MV-4-11 (cell line): ENCODE results near the gene UBLCP1.
"Not testable (repeated sequence)": the region's sequence is repeated elsewhere in the genome, so short reads cannot be mapped to it uniquely, and the experiment has no call there.

ENCODE experiments used
- DNase-seq: peaks from one replicate; lab custom pipeline; 2025; lab: John Stamatoyannopoulos, UW

UBLCP1 gene

DNA sequence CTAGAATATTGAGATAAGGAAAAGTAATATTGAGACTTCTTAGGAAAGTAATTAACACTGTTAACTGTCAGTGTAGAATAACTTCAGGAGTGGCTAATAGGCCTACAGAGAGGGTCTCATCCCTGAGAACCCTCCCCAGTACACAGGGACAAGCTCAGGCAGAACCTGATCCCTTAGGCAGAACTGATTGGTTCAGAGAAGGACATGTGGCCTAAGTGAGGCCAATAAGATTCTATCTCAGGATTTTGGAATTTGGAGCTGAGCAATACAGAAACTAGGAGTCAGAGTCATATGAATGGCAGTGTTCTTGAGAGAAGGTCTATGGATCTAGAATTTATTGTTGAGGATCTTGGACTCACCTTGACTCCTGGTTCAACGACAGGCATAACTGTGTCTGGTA lies 10.9 kb upstream of the UBLCP1 start:
- no peak for DNase-seq

DNA sequence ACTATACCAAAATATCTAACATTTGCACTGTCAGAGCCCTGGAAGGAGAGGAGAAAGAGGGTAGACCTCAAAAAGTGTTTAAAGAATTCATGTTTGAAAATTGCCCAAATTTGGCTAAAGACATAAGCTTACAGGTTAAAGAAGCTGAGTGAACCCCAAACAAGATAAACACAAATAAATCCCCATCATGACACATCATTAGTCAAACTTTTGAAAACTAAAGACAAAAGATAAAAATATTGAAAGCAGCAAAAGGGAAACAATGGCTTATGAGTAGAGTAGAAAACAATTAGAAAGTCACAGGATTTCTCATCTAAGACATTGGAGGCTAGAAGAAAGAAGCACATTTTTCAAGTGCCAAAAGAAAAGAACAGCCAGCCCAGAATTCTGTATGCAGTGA lies 6.1 kb upstream of the UBLCP1 start:
- no peak for DNase-seq

- no peak for DNase-seq
Measured at GRCh38 chr5:159257629-159258283, 5.3 kb upstream of the UBLCP1 start.

- DNase-seq, result no peak
Measured at GRCh38 chr5:159258361-159258760, 4.7 kb upstream of the UBLCP1 start.

DNA sequence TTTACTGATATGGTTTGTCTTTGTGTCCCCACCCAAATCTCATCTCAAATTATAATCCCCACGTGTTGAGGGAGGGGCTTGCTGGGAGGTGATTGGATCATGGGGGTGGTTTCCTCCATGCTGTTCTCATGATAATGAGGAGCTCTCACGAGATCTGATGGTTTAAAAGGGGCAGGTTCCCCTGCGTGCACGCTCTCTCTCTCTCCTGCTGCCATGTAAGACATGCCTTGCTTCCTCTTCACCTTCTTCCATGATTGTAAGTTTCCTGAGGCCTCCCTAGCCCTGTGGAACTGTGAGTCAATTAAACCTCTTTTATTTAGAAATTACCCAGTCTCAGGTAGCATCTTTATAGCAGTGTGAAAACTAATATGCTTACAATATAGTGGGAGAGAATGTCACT lies 2.9 kb upstream of the UBLCP1 start:
- DNase-seq, result not testable (repeated sequence)

- DNase-seq, result no peak
Measured at GRCh38 chr5:159262472-159262858, 625 bp upstream of the UBLCP1 start.

DNA sequence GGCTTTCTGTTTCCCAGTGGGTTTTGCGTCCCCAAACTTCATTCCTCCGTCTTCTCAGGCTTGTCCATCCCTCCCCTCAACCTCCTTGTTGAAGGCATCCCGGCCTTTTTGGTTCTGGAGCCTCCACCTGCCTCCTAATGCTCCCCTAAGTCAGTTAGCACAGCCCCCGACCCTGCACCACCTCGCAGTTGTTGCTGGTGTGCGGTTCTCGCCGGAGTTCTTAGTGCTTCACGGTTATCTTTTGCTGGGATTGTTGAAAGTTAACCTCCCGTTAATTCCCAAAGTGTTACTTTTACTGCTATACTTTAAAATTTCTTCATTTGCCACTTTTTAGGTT lies 447 bp downstream of the UBLCP1 start:
- DNase-seq, result no peak

GRCh38 chr5:159266764-159267163 lies 3.7 kb downstream of the UBLCP1 start:
- not testable (repeated sequence) for DNase-seq

DNA sequence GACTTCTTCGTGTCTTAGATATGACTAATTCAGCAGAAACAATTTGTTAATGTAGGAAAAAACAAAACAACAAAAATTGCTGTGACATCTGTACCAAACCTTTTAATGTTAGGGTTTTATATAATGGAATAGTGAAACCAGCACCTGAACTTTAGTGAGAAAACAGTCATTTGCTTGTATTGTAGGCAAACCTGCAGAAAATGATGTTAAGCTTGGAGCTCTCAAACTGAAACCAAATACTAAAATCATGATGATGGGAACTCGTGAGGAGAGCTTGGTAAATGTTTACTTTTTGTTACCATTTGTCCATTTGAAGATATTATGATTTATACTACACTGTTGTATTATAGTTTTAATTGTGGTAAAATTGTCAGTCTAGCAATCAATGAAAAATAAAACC lies 6.6 kb downstream of the UBLCP1 start:
- DNase-seq, result no peak

- DNase-seq, result no peak
Measured at GRCh38 chr5:159273923-159274322, 10.8 kb downstream of the UBLCP1 start.

DNA sequence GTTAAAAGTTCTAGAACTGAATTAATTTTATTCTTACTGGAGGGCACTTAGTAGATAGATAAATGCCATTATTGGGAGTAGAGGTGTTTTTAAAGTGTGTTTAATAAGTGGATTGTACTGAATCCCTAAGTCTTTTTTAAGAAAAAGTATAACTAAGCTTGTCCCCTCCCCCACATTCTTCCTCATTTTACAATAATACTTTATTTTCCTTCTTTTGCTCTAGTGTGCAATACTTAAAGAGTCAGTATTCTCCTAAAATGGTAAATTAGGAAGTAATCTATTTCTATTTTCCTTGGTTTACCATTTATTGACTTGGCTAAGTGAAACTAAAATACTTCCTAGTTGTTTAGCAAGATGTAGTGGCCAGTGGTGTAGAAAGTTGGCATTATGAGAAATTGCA lies 11.6 kb downstream of the UBLCP1 start:
- peak; percentile 30 for DNase-seq

GRCh38 chr5:159286420-159287035 lies 23.4 kb downstream of the UBLCP1 start:
- DNase-seq, result peak; percentile 56

- DNase-seq, result no peak
Measured at GRCh38 chr5:159290741-159291140, 27.7 kb downstream of the UBLCP1 start.

GRCh38 chr5:159294921-159295320 lies 31.8 kb downstream of the UBLCP1 start:
- no peak for DNase-seq

- not testable (repeated sequence) for DNase-seq
Measured at GRCh38 chr5:159297300-159297699, 34.2 kb downstream of the UBLCP1 start.

GRCh38 chr5:159301466-159301865 lies 38.4 kb downstream of the UBLCP1 start:
- no peak for DNase-seq

DNA sequence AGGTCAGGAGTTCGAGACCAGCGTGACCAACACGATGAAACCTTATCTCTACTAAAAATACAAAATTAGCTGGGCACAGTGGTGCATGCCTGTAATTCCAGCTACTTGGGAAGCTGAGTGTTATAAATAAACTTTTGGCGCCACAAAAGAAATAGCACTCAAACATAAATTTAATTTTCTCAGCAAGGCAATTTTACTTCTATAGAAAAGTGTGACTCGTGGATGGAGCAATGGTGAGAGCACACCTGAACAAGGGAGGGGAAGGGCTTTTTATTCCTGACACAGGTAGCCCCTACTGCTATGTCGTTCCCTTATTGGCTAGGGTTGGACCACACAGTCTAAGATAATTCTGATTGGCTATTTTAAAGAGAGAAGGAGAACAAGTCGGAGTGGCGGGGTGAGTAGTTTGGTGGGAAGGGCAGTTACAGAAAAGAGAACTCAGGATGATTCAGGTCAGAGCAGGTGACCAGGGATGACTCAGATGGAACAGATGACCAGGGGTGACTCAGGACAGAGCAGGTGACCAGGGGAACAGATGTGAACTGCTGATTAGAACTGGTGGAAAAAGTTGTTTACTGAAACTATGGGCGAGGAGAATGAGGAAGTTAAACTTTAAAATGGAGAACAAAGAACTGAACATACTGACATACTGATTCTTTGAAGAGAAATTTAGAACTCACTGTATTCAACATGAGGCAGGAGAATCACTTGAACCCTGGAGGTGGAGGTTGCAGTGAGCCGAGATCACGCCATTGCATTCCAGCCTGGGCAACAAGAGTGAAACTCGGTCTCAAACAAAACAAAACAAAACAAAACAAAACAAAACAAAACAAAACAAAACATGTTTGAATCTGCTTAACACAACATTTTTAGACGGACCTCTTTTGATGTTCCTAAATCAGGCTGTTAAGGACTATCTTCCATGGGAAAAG lies 39.1 kb downstream of the UBLCP1 start:
- peak; percentile 90 for DNase-seq

DNA sequence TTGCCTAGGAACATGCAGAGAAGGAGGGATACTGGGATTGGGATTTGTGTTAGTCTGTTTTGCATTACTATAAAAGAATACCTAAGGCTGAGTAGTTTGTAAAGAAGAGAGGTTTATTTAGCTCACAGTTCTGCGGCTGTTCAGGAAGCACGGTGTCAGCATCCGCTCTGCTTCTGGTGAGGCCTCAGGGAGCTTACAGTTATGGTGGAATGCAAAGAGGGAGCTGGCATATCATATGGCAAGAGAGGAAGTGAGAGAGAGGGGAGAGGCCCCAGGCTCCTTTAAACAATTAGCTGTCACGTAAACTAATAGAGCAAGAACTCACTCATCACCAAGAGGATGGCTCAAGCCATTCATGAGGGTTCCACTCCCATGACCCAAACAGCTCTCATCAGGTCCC lies 40.2 kb downstream of the UBLCP1 start:
- peak; percentile 6 for DNase-seq

GRCh38 chr5:159304961-159305595 lies 42.0 kb downstream of the UBLCP1 start:
- DNase-seq, result no peak

DNA sequence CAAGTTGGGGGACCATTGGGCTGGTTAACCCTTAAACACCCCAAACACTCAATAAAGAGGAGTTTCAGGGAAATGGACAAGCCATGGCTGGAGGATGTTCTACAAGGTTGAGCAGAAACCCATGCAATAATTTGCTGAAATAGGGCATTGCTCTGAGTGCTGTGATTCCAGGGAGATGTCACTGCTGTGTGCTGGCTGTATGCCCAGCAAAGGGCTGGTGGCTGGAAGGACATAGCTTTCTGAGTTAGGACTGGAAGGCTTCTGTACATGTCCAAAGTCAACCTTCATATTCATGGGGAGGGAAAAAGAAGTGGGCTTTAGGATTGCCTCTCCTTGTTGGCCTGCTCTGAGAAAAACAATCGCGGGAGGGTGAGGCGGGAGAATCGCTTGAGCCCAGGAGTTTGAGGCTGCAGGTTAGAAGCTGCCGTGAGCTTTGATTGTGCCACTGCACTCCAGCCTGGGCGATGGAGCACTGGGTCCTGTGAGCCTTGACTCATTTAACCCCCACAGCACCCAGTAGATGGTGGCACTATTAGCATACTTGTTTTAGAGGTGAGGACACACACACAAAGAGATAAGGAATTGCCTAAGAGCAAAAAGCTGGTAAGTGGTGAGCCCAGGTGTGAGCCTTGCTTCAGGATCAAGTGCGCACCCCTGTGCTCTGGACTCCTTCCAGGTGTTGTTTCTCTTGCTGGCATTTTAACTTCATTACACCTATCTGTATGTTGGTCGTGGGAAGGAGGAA lies 46.8 kb downstream of the UBLCP1 start:
- no peak for DNase-seq

GRCh38 chr5:159310511-159310910 lies 47.4 kb downstream of the UBLCP1 start:
- no peak for DNase-seq

DNA sequence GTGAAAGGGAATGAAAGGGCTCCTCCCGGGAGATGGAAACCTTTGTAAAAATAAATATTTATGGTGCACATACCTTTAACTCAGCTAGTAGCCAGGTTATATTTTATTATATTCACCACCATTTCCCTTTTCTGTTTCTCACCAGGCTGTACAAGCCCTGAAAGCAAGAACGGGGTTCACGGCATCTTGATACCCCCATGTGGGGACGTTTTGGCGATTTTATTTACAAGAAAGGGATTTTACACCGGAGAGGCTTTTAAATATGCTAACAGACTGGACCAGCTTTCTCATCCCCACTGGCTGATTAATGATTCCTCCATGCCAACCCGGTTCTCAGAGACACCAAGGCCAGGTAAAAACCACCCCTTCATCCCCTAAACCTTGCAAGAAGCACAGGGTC lies 48.0 kb downstream of the UBLCP1 start:
- no peak for DNase-seq
